Medulla oblongata (tissue), 1 donor: ENCODE measurements around the gene TRAPPC13.
"Not testable (repeated sequence)": the region's sequence is repeated elsewhere in the genome, so short reads cannot be mapped to it uniquely, and the experiment has no call there.

Source experiments
- DNase-seq: peaks from one replicate; pipeline ENCODE4 v3.0.0-alpha.2; 2015; ENCODE audit errors: extremely low spot score

Gene TRAPPC13

GRCh38 chr5:65676056-65676455 lies 51.2 kb downstream of the TRAPPC13 start:
- DNase-seq, result not testable (repeated sequence)

- no peak for DNase-seq
Measured at GRCh38 chr5:65682148-65682547, 57.3 kb downstream of the TRAPPC13 start.

- no peak for DNase-seq
Measured at GRCh38 chr5:65693121-65693520, 68.3 kb downstream of the TRAPPC13 start.

- DNase-seq, result no peak
Measured at GRCh38 chr5:65695162-65695755, 70.4 kb downstream of the TRAPPC13 start.

- DNase-seq, result peak; percentile 81
Measured at GRCh38 chr5:65695896-65696295, 71.1 kb downstream of the TRAPPC13 start.

GRCh38 chr5:65696892-65697291 lies 72.1 kb downstream of the TRAPPC13 start:
- DNase-seq, result no peak

GRCh38 chr5:65699338-65699737 lies 74.5 kb downstream of the TRAPPC13 start:
- DNase-seq, result no peak

GRCh38 chr5:65702036-65702435 lies 77.2 kb downstream of the TRAPPC13 start:
- no peak for DNase-seq

- no peak for DNase-seq
Measured at GRCh38 chr5:65704621-65705239, 79.9 kb downstream of the TRAPPC13 start.

- DNase-seq, result no peak
Measured at GRCh38 chr5:65707663-65708062, 82.8 kb downstream of the TRAPPC13 start.

GRCh38 chr5:65708145-65708544 lies 83.3 kb downstream of the TRAPPC13 start:
- DNase-seq, result no peak
